ENCODE measurements around the gene FOXK1.

FOXK1 gene

GRCh38 chr7:4681886-4682620 lies at the start of gene FOXK1:
FOXK1 (plus strand) TSS chr7:4682295; CDS start chr7:4682309, 14 bp downstream.
- Mint-ChIP-seq H3K27me3 (ENCODE audit: low read depth, poor library complexity) (peaks cover 41% of the 10 kb centered on the region), H3K9me3 (peaks cover 11% of the 10 kb centered on the region), H3K36me3 (ENCODE audit: low read depth) (peaks cover 14% of the 10 kb centered on the region), H3K4me1 (peaks cover 31% of the 10 kb centered on the region), H3K4me3 (peak within 1 kb of the TSS; percentile 92), H3K27ac (peak within 1 kb of the TSS; percentile 32)
- no peak for TF ChIP-seq CTCF (IDR thresholded peaks at IDR 0.05)
- DNase-seq = peak; percentile 87

GRCh38 chr7:4633012-4633411 lies 49.1 kb upstream of the FOXK1 start:
- Mint-ChIP-seq H3K27ac (no peak overlapping the region), H3K4me1 (peaks cover 16% of the 10 kb centered on the region), H3K27me3 (ENCODE audit: low read depth, poor library complexity) (peaks cover 7% of the 10 kb centered on the region), H3K9me3 (no peaks in the 10 kb centered on the region), H3K36me3 (ENCODE audit: low read depth) (no peaks in the 10 kb centered on the region), H3K4me3 (no peak overlapping the region)
- TF ChIP-seq CTCF (IDR thresholded peaks at IDR 0.05) = no peak
- DNase-seq = no peak

- no peaks in the 10 kb centered on the region for H3K36me3 Mint-ChIP-seq (ENCODE audit: low read depth)
- no peak overlapping the region for H3K27ac Mint-ChIP-seq
- H3K4me1 Mint-ChIP-seq = peaks cover 16% of the 10 kb centered on the region
- H3K4me3 Mint-ChIP-seq = no peak overlapping the region
- H3K27me3 Mint-ChIP-seq (ENCODE audit: low read depth, poor library complexity) = peaks cover 4% of the 10 kb centered on the region
- H3K9me3 Mint-ChIP-seq = no peaks in the 10 kb centered on the region
- TF ChIP-seq CTCF (IDR thresholded peaks at IDR 0.05) = no peak
- DNase-seq = no peak
These were observed 47.9 kb upstream of the FOXK1 start for GRCh38 chr7:4634166-4634565.

- H3K4me3 Mint-ChIP-seq = no peak overlapping the region
These were observed 43.1 kb upstream of the FOXK1 start for GRCh38 chr7:4638781-4639575.

GRCh38 chr7:4641091-4641666 lies 40.9 kb upstream of the FOXK1 start:
- no peak for DNase-seq
- Mint-ChIP-seq H3K4me1 (no peaks in the 10 kb centered on the region), H3K4me3 (peak overlapping the region; percentile 18), H3K27me3 (ENCODE audit: low read depth, poor library complexity) (peaks cover 12% of the 10 kb centered on the region), H3K27ac (no peak overlapping the region), H3K9me3 (peaks cover 19% of the 10 kb centered on the region), H3K36me3 (ENCODE audit: low read depth) (peaks cover 5% of the 10 kb centered on the region)
- TF ChIP-seq CTCF (IDR thresholded peaks at IDR 0.05) = no peak

More at GRCh38 chr7:4638781-4639575, 43.1 kb upstream of the FOXK1 start:
- TF ChIP-seq CTCF (IDR thresholded peaks at IDR 0.05) = no peak
- Mint-ChIP-seq H3K4me1 (no peaks in the 10 kb centered on the region), H3K36me3 (ENCODE audit: low read depth) (peaks cover 5% of the 10 kb centered on the region), H3K9me3 (peaks cover 19% of the 10 kb centered on the region), H3K27me3 (ENCODE audit: low read depth, poor library complexity) (peaks cover 9% of the 10 kb centered on the region), H3K27ac (no peak overlapping the region)
- DNase-seq = no peak
